ENCODE measurements around the gene SERPINA6.
A peak's percentile ranks its signal among the peaks of the same experiment; 100 is the strongest.

DNA sequence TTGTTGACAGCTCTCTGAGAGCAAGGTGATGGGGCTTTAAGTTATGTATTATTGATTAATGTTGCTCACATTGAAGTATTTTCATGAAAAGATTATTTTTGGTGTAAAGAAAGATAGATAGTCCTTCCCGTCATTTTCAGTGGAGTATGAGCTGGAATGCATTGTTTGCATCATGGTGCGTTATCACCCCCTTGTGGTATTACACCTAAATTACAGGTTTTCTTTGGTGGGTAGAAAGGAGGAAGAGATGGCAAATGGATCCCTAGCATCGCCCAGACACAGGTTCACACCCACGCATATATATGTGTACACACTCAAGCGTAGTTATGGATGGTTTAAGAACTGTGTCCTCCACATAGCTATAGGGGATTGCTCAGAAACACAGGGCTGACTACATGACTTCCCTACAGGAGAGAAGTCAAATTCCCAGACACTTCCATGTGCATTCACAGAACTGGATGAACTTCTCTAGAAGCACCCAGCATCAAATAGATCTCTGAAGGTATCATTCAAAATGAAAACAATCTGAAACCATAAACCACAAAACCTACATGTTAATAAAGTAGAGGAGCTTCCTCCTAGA is 15.6 kb downstream of the SERPINA6 start:
- TF ChIP-seq, protein P1, sequence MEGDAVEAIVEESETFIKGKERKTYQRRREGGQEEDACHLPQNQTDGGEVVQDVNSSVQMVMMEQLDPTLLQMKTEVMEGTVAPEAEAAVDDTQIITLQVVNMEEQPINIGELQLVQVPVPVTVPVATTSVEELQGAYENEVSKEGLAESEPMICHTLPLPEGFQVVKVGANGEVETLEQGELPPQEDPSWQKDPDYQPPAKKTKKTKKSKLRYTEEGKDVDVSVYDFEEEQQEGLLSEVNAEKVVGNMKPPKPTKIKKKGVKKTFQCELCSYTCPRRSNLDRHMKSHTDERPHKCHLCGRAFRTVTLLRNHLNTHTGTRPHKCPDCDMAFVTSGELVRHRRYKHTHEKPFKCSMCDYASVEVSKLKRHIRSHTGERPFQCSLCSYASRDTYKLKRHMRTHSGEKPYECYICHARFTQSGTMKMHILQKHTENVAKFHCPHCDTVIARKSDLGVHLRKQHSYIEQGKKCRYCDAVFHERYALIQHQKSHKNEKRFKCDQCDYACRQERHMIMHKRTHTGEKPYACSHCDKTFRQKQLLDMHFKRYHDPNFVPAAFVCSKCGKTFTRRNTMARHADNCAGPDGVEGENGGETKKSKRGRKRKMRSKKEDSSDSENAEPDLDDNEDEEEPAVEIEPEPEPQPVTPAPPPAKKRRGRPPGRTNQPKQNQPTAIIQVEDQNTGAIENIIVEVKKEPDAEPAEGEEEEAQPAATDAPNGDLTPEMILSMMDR (IDR thresholded peaks at IDR 0.05; ENCODE audit: low read depth, low read length, poor library complexity, severe bottlenecking), result peak; percentile 69
- no peak for TF ChIP-seq EZH2phosphoT487 (IDR thresholded peaks at IDR 0.05; ENCODE audit: borderline replicate concordance, low read length)
